ENCODE data around the gene FOXG1. TPM values are rescaled to one million over a fixed set of nuclear protein-coding genes. Genes with fewer than 3 reads are reported as not detected.

FOXG1 gene
- total RNA-seq, 2 donors from 2014 or later, result not detected

GRCh38 chr14:28813810-28814209, 47.2 kb downstream of the FOXG1 start:
- intact Hi-C loops (cut with DNase I), result no loop called here
- no peak overlapping the region for H3K27ac ChIP-seq
- no peaks in the 10 kb centered on the region for H3K9me3 ChIP-seq
- DNase-seq (no peak), ATAC-seq (no peak)
- H3K4me1 ChIP-seq, result no peaks in the 10 kb centered on the region
- WGBS, 2 donors, result 64 to 72% methylated on average over 3 of the region's 3 CpGs
- no peak overlapping the region for H3K4me3 ChIP-seq
- H3K36me3 ChIP-seq (replicated peaks in 1 of 2; ENCODE audit: insufficient read depth in 1 of 2, low read depth in 2 of 2), result no peaks in the 10 kb centered on the region
- no peak for TF ChIP-seq CTCF (IDR thresholded peaks at IDR 0.05)
- no peaks in the 10 kb centered on the region for H3K27me3 ChIP-seq

Data from body of pancreas (tissue), 4 donors.